ENCODE measurements around the gene BNIP3.

- TF ChIP-seq CTCF (conservative IDR thresholded peaks at IDR 0.05; ENCODE audit: low read depth, low read length) (no peak), EZH2 (IDR thresholded peaks at IDR 0.05; ENCODE audit: borderline replicate concordance, low read depth, low read length, poor library complexity, severe bottlenecking) (no peak)
Observed at GRCh38 chr10:132030898-132031463, 49.3 kb upstream of the BNIP3 start.

Measured in A673 (cell line).